Panc1 (cell line): ENCODE results near the gene FBXO27.

Source experiments
- CTCF ChIP-seq: fragments of 450-650 bp; IDR thresholded peaks from 2 replicates; pipeline ENCODE4 v1.5.1; 2017; ENCODE audit warnings: mild to moderate bottlenecking
- POLR2AphosphoS5 ChIP-seq: IDR thresholded peaks from 2 replicates; pipeline ENCODE4 v1.6.1; 2012; ENCODE audit warnings: mild to moderate bottlenecking, low read depth, low read length, moderate library complexity
- REST ChIP-seq, 2 experiments: IDR thresholded peaks; 2 replicates each; pipeline ENCODE4 v1.6.1; 2011 to 2012; ENCODE audit warnings: low read depth in 2 of 2, control low read depth in 1 of 2, low read length in 1 of 2, mild to moderate bottlenecking in 1 of 2, moderate library complexity in 1 of 2; ENCODE audit not compliant: insufficient read depth in 1 of 2
- TCF7L2 ChIP-seq: IDR thresholded peaks from 2 replicates; pipeline ENCODE4 v1.6.1; 2011; ENCODE audit warnings: mild to moderate bottlenecking, low read depth, low read length, inconsistent platforms

DNA sequence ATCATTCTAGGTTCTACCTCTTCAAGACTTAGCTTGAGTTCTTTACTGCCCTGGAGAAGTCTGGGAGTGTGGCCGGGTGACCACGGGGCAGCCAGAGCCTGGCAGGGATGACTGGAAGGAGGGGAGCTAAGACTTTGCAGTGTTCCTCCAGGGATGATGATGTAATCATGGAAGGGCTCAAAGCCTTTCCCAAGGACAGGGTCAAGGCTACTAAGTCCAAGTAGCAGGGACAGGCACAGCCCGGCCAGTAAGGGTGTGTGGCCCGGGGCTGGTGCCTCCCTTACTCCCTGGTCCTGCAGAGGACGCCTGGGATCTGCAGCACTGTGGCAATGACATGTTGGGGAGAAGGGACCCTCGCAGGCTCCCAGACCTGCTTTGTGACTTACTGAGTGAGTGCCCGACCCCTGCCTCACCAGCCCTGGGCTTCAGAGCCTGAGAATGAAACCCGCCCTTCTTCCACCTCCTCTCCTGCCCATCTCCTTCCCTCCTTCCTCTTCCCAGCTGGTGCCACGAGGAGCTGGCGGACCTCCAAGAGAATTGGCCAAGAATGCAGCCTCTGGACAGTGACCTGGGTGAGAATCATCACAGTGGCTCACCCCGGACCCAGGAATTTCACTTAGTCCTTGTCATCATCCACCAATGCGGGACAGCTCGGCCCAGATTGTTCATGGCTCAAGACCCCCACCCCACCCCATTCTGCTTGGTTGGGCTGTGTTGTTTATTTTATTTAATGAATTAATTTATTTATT, 41.2 kb downstream of the FBXO27 start:
- no peak for TF ChIP-seq CTCF
- no peak for TF ChIP-seq POLR2AphosphoS5
- TF ChIP-seq REST (IDR thresholded peaks at IDR 0.05; ENCODE audit: insufficient read depth in 1 of 2, low read depth in 2 of 2, low read length in 1 of 2) = no peak
- TF ChIP-seq TCF7L2 = no peak
